ENCODE measurements around the gene AAR2.
A peak's percentile ranks its signal among the peaks of the same experiment; 100 is the strongest.

The AAR2 gene

GRCh38 chr20:36230019-36230418 lies 6.3 kb upstream of the AAR2 start:
- no peaks in the 10 kb centered on the region for H3K79me2 ChIP-seq (ENCODE audit: low read length)
- no peaks in the 10 kb centered on the region for H3K36me3 ChIP-seq (replicated peaks; ENCODE audit: low read depth, low read length)
- no peak overlapping the region for H3K4me3 ChIP-seq (ENCODE audit: low read length)
- H2AFZ ChIP-seq (ENCODE audit: low read depth, low read length), result no peak overlapping the region
- no peaks in the 10 kb centered on the region for H3K9me3 ChIP-seq (ENCODE audit: insufficient read depth, low read length)
- H3K27me3 ChIP-seq (ENCODE audit: low read depth, low read length), result no peaks in the 10 kb centered on the region
- peaks cover 9% of the 10 kb centered on the region for H3K4me1 ChIP-seq (ENCODE audit: low read length)
- TF ChIP-seq, protein P1, sequence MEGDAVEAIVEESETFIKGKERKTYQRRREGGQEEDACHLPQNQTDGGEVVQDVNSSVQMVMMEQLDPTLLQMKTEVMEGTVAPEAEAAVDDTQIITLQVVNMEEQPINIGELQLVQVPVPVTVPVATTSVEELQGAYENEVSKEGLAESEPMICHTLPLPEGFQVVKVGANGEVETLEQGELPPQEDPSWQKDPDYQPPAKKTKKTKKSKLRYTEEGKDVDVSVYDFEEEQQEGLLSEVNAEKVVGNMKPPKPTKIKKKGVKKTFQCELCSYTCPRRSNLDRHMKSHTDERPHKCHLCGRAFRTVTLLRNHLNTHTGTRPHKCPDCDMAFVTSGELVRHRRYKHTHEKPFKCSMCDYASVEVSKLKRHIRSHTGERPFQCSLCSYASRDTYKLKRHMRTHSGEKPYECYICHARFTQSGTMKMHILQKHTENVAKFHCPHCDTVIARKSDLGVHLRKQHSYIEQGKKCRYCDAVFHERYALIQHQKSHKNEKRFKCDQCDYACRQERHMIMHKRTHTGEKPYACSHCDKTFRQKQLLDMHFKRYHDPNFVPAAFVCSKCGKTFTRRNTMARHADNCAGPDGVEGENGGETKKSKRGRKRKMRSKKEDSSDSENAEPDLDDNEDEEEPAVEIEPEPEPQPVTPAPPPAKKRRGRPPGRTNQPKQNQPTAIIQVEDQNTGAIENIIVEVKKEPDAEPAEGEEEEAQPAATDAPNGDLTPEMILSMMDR (IDR thresholded peaks at IDR 0.05; ENCODE audit: low read depth, low read length), result no peak
- no peak for TF ChIP-seq EZH2phosphoT487 (IDR thresholded peaks at IDR 0.05; ENCODE audit: low read depth)
- no peak overlapping the region for H3K27ac ChIP-seq (ENCODE audit: low read length)
- no peak overlapping the region for H3K4me2 ChIP-seq (ENCODE audit: low read length)
- H3K9ac ChIP-seq (ENCODE audit: low read length), result no peak overlapping the region
- H4K20me1 ChIP-seq (ENCODE audit: insufficient read depth, low read length), result no peaks in the 10 kb centered on the region

- Histone ChIP-seq H3K9me3 (ENCODE audit: insufficient read depth, low read length) (no peaks in the 10 kb centered on the region), H3K4me2 (ENCODE audit: low read length) (no peak overlapping the region), H2AFZ (ENCODE audit: low read depth, low read length) (no peak overlapping the region), H3K9ac (ENCODE audit: low read length) (no peak overlapping the region), H3K27me3 (ENCODE audit: low read depth, low read length) (no peaks in the 10 kb centered on the region), H4K20me1 (ENCODE audit: insufficient read depth, low read length) (no peaks in the 10 kb centered on the region), H3K79me2 (ENCODE audit: low read length) (peaks cover 7% of the 10 kb centered on the region), H3K4me1 (ENCODE audit: low read length) (peaks cover 13% of the 10 kb centered on the region), H3K27ac (ENCODE audit: low read length) (no peak overlapping the region), H3K4me3 (ENCODE audit: low read length) (no peak overlapping the region), H3K36me3 (replicated peaks; ENCODE audit: low read depth, low read length) (no peaks in the 10 kb centered on the region)
- TF ChIP-seq, protein P1 (IDR thresholded peaks at IDR 0.05; ENCODE audit: low read depth, low read length), result no peak
- no peak for TF ChIP-seq EZH2phosphoT487 (IDR thresholded peaks at IDR 0.05; ENCODE audit: low read depth)
These were observed 4.9 kb upstream of the AAR2 start for GRCh38 chr20:36231331-36231730.

DNA sequence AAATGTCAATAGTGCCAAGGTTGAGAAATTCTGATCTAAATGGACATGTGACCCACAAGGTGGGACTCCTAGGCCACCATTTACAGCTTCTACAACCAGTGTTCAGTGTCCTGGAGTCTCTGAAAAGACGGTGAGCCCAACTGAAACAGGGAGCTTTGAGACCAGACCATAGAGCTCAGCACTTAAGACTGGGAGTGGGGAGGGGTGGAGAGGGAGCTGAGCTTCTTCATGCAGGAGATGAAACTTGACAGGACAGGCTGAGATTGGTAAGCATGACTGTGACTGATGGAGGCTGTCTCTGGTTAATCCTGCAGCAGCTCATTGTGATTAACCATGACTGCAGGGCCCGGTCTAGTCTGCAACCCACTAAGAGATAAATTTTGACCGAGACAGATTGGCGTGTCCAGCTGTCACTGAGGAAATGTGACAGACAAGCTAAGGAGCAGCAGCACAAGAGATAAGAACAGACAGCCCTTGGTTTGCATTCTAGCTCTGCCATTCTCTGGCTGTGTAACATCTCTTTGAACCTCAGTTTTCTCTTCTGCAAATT lies 1.4 kb upstream of the AAR2 start:
- no peak overlapping the region for H2AFZ ChIP-seq (ENCODE audit: low read depth, low read length)

DNA sequence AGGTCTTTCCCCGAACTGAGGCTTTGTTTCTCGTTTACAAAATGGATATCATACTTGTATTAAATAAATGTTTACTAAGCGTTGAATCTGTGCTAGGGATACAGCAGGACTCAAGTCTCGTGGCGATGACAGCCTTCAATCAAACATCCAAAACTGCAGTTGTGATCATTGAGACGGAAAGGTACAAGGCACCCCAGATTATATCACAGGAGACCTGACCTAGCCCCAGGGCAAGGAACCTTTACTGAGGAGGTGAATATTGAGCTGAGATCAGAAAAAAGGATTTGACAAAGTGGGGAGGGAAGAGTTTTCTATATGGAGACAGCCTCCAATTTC lies 476 bp downstream of the AAR2 start:
- peak overlapping the region; percentile 85 for H3K9ac ChIP-seq (ENCODE audit: low read length)
- peak overlapping the region; percentile 89 for H3K4me3 ChIP-seq (ENCODE audit: low read length)
- H3K4me1 ChIP-seq (ENCODE audit: low read length), result peaks cover 10% of the 10 kb centered on the region
- H2AFZ ChIP-seq (ENCODE audit: low read depth, low read length), result peak overlapping the region; percentile 100
- no peaks in the 10 kb centered on the region for H3K9me3 ChIP-seq (ENCODE audit: insufficient read depth, low read length)
- peaks cover 59% of the 10 kb centered on the region for H3K79me2 ChIP-seq (ENCODE audit: low read length)
- peak overlapping the region; percentile 33 for H3K27ac ChIP-seq (ENCODE audit: low read length)
- peaks cover 15% of the 10 kb centered on the region for H3K36me3 ChIP-seq (replicated peaks; ENCODE audit: low read depth, low read length)
- TF ChIP-seq, protein P1 (IDR thresholded peaks at IDR 0.05; ENCODE audit: low read depth, low read length), result no peak
- no peak for TF ChIP-seq EZH2phosphoT487 (IDR thresholded peaks at IDR 0.05; ENCODE audit: low read depth)
- H4K20me1 ChIP-seq (ENCODE audit: insufficient read depth, low read length), result no peaks in the 10 kb centered on the region
- H3K27me3 ChIP-seq (ENCODE audit: low read depth, low read length), result no peaks in the 10 kb centered on the region
- peak overlapping the region; percentile 86 for H3K4me2 ChIP-seq (ENCODE audit: low read length)

More for the DNA sequence above, 1.4 kb upstream of the AAR2 start:
- TF ChIP-seq, protein P1 (IDR thresholded peaks at IDR 0.05; ENCODE audit: low read depth, low read length), result no peak
- TF ChIP-seq EZH2phosphoT487 (IDR thresholded peaks at IDR 0.05; ENCODE audit: low read depth), result no peak
- no peaks in the 10 kb centered on the region for H4K20me1 ChIP-seq (ENCODE audit: insufficient read depth, low read length)
- peaks cover 42% of the 10 kb centered on the region for H3K79me2 ChIP-seq (ENCODE audit: low read length)
- no peaks in the 10 kb centered on the region for H3K9me3 ChIP-seq (ENCODE audit: insufficient read depth, low read length)
- H3K27me3 ChIP-seq (ENCODE audit: low read depth, low read length), result no peaks in the 10 kb centered on the region
- no peak overlapping the region for H3K9ac ChIP-seq (ENCODE audit: low read length)
- H3K4me2 ChIP-seq (ENCODE audit: low read length), result no peak overlapping the region
- H3K36me3 ChIP-seq (replicated peaks; ENCODE audit: low read depth, low read length), result peaks cover 4% of the 10 kb centered on the region
- peaks cover 16% of the 10 kb centered on the region for H3K4me1 ChIP-seq (ENCODE audit: low read length)
- H3K27ac ChIP-seq (ENCODE audit: low read length), result no peak overlapping the region
- H3K4me3 ChIP-seq (ENCODE audit: low read length), result no peak overlapping the region
